Measurements from ENCODE around the gene PDE3B.

PDE3B gene

DNA sequence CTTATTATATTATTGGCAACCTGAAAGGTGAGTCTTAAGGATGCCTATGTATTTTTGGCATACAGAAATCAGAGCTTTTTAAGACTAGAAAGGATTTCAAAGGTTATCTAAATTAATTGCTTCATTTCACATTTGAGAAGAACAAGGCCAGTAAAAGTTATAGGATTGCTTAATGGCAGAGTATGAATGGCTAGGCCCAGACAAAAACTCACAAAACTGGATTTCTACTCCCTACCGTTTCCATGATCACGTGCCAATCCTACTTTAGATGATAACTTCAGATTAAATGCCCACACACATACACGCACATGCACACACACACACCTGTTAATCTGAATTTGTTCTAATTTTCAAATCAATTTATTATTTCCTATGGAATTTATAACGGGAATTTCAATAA is 1.8 kb upstream of the PDE3B start:
- TF ChIP-seq, protein P1, sequence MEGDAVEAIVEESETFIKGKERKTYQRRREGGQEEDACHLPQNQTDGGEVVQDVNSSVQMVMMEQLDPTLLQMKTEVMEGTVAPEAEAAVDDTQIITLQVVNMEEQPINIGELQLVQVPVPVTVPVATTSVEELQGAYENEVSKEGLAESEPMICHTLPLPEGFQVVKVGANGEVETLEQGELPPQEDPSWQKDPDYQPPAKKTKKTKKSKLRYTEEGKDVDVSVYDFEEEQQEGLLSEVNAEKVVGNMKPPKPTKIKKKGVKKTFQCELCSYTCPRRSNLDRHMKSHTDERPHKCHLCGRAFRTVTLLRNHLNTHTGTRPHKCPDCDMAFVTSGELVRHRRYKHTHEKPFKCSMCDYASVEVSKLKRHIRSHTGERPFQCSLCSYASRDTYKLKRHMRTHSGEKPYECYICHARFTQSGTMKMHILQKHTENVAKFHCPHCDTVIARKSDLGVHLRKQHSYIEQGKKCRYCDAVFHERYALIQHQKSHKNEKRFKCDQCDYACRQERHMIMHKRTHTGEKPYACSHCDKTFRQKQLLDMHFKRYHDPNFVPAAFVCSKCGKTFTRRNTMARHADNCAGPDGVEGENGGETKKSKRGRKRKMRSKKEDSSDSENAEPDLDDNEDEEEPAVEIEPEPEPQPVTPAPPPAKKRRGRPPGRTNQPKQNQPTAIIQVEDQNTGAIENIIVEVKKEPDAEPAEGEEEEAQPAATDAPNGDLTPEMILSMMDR (conservative IDR thresholded peaks at IDR 0.05; ENCODE audit: low read depth, low read length), result no peak
- no peak for DNase-seq (ENCODE audit: low read depth)
- H3K4me3 ChIP-seq (ENCODE audit: low read depth, low read length), result no peak overlapping the region

DNA sequence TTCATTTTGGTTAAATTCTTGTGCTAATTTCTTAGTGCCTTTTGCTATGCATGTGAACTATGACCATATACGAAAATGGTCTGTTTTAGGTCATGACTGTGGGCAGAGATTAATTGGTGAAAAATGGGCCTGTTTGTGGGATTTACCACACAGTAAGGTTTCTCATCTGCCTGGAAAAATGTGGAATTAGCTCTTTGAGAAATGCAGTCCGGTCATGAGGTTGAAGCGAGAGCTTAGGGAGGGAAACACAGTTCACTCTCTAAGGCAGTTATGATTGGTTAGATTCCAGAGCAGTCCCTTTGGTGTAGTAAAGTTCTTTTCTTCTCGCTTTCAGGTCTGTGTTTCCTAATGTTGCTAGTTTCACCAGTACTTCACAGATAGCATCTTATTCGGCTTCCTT is 1.2 kb upstream of the PDE3B start:
- H3K4me3 ChIP-seq (ENCODE audit: low read depth, low read length), result no peak overlapping the region
- TF ChIP-seq, protein P1 (conservative IDR thresholded peaks at IDR 0.05; ENCODE audit: low read depth, low read length), result no peak
- DNase-seq (ENCODE audit: low read depth), result no peak

DNA sequence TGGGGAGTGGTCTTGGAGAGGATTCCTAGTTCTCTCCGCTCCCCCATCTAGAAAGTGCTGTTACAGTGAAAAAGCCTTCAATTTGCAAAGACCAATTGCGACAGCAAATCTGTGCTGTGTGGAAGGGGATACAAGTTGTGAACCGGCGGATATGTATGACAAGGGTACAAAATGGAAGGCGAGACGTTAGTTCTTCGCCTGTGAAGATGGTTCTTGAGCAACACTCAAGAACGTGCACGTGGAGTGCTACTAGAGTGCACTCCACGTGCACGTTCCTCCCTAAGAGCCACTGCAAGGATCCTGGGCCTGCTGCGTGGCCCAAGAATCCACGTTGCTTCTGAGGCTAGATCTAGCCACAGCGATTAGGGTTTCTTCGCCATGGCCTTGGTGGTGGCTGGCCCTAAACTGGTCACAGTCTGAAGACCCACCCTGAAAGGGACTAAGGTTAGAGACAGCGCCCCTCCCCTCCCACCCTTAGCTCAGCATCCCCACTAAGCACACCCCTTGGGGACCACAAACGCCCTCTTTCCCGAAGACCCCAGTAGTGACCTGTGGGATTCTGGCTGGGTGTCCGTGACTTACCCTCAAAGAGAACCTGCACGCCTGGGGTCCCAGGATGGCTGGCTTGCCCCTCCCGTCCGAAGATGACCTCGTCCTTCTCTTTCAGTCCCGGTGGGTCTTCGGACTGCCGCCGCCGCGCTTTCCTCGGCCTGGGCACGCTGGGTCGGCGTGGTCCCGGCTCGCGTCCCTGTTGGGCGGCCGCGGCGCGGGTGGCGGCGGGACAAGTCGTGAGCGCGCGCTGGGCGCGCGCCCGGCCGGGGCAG is 519 bp upstream of the PDE3B start:
- no peak for DNase-seq (ENCODE audit: low read depth)
- peak overlapping the region; percentile 66 for H3K4me3 ChIP-seq (ENCODE audit: low read depth, low read length)
- TF ChIP-seq, protein P1 (conservative IDR thresholded peaks at IDR 0.05; ENCODE audit: low read depth, low read length), result no peak

DNA sequence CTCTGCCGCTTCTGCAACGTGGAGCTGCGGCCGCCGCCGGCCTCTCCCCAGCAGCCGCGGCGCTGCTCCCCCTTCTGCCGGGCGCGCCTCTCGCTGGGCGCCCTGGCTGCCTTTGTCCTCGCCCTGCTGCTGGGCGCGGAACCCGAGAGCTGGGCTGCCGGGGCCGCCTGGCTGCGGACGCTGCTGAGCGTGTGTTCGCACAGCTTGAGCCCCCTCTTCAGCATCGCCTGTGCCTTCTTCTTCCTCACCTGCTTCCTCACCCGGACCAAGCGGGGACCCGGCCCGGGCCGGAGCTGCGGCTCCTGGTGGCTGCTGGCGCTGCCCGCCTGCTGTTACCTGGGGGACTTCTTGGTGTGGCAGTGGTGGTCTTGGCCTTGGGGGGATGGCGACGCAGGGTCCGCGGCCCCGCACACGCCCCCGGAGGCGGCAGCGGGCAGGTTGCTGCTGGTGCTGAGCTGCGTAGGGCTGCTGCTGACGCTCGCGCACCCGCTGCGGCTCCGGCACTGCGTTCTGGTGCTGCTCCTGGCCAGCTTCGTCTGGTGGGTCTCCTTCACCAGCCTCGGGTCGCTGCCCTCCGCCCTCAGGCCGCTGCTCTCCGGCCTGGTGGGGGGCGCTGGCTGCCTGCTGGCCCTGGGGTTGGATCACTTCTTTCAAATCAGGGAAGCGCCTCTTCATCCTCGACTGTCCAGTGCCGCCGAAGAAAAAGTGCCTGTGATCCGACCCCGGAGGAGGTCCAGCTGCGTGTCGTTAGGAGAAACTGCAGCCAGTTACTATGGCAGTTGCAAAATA is 816 bp downstream of the PDE3B start:
- TF ChIP-seq, protein P1 (conservative IDR thresholded peaks at IDR 0.05; ENCODE audit: low read depth, low read length), result no peak
- H3K4me3 ChIP-seq (ENCODE audit: low read depth, low read length), result peak overlapping the region; percentile 66
- DNase-seq (ENCODE audit: low read depth), result peak; percentile 33

DNA sequence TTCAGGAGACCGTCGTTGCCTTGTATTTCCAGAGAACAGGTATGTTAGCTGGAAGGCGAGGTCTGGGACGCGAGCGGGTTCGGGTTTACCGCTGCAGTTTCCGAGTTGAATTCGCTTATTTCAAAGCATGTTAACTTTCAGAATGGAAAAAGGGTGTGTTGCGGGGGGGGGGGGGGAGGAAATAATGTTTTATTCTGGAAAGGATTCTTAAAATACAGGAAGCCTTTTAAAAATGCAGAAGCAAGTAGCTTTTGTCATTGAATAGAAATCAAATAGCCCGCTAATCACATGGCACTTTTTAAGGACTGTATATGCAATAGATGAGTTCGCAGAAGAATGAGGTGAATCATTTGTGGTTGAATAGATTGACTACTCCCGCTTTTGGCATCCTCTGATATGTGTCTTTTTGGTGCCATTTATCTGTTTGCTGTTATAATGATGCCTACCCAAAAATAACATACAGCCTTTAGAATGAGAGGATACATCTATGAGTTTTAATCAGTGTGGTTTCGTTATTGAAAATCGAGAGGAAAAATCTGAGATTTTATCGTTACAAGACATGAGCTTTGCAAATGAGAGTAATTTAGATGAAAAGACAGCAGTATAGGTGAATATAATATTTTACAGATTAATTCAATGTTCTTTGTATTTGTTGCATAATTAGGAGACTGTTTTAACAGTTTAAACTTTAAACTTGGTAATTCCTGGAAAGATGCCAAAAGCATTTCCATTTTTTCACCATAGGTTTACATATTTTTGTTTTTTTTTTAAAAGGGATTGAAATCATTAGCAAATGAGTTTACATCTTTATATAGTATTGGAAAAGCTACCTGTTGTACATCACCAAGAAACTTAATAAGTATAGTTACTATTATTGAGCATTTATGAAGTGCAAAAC is 1.7 kb downstream of the PDE3B start:
- DNase-seq (ENCODE audit: low read depth), result peak; percentile 26
- H3K4me3 ChIP-seq (ENCODE audit: low read depth, low read length), result peak overlapping the region; percentile 66
- TF ChIP-seq, protein P1 (conservative IDR thresholded peaks at IDR 0.05; ENCODE audit: low read depth, low read length), result no peak

DNA sequence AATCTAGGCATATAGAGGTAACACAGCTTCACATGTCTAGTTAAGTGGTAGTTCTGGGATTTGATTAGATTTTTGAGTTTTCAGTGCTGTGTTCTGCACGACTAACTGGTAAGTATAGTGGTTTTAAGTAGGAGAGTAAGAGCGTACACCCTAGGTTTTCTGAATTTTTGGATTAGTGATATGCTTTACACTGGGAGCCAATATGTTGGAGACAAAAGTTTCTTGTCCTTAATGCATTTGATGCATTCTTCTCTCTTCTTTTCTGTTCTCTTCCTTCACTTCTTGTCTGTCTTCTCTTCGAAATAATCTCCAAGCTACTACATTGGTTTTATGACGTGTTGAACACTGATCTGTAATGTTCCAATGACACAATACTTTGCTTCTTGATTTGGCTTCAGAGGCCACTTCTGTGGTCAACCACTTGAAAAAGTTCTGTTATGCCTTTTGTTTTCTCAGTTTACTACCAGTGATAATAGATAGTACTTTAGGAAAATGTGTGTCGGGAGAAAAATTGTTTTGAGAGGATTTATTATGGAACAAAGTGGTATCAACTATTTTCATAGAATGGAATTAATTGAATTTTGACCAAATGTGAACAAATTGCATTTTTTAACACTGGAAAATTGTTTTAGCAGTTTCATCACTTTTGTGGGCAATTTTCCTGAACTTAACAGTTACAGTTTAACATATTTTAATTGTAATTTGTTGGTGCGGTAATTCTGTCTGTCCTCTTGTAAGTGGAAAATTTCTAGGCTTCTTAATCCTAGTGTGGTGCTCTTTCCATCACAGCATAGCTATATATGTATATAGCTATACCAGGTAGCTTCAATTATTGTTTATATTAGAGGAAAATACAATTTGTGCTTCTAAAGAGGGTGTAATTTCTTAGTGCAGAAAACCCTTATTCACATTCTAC is 2.6 kb downstream of the PDE3B start:
- no peak for DNase-seq (ENCODE audit: low read depth)
- no peak overlapping the region for H3K4me3 ChIP-seq (ENCODE audit: low read depth, low read length)
- TF ChIP-seq, protein P1 (conservative IDR thresholded peaks at IDR 0.05; ENCODE audit: low read depth, low read length), result no peak

Measured in choroid plexus epithelial cell (primary cell).